ENCODE data around the gene RTN4IP1.
"Not testable (repeated sequence)": the region's sequence is repeated elsewhere in the genome, so short reads cannot be mapped to it uniquely, and the experiment has no call there.

RTN4IP1 gene

GRCh38 chr6:106591111-106591825 lies 38.0 kb downstream of the RTN4IP1 start:
- DNase-seq (ENCODE audit: insufficient read length, low spot score): no peak
- FAIRE-seq: no peak
- no peak for TF ChIP-seq POU2F2 (IDR thresholded peaks at IDR 0.05; ENCODE audit: low read depth, low read length)
- no peak for TF ChIP-seq POLR2AphosphoS5 (IDR thresholded peaks at IDR 0.05; ENCODE audit: low read depth, low read length)
- TF ChIP-seq SPI1 (IDR thresholded peaks at IDR 0.05; ENCODE audit: low read depth, low read length): no peak
- TF ChIP-seq TAF1 (IDR thresholded peaks at IDR 0.05; ENCODE audit: low read depth, low read length): no peak
- TF ChIP-seq POLR2A (IDR thresholded peaks at IDR 0.05; ENCODE audit: low read depth, low read length): no peak
- TF ChIP-seq PAX5 (IDR thresholded peaks at IDR 0.05; ENCODE audit: insufficient read depth, low read length, severe bottlenecking): no peak

DNA sequence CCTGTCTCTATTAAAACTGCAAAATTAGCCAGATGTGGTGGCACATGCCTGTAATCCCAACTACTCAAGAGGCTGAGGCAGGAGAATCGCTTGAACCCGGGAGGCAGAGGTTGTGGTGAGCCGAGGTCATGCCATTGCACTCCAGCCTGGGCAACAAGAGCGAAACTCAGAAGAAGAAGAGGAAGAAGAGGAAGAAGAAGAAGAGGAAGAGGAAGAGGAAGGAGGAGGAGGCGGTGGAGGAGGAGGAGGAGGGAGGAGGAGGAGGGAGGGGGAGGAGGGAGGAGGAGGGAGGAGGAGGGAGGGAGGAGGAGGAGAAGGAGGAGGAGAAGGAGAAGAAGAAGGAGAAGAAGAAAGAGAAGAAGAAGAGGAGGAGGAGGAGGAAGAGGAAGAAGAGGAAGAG lies 40.4 kb downstream of the RTN4IP1 start:
- FAIRE-seq: not testable (repeated sequence)

GRCh38 chr6:106586815-106587415 lies 42.4 kb downstream of the RTN4IP1 start:
- FAIRE-seq: no peak
- no peak for DNase-seq (ENCODE audit: insufficient read length, low spot score)
- TF ChIP-seq POLR2A (IDR thresholded peaks at IDR 0.05; ENCODE audit: low read depth, low read length) (no peak), POU2F2 (IDR thresholded peaks at IDR 0.05; ENCODE audit: low read depth, low read length) (no peak)

More for the DNA sequence above, 40.4 kb downstream of the RTN4IP1 start:
- not testable (repeated sequence) for DNase-seq (ENCODE audit: insufficient read length, low spot score)

DNA sequence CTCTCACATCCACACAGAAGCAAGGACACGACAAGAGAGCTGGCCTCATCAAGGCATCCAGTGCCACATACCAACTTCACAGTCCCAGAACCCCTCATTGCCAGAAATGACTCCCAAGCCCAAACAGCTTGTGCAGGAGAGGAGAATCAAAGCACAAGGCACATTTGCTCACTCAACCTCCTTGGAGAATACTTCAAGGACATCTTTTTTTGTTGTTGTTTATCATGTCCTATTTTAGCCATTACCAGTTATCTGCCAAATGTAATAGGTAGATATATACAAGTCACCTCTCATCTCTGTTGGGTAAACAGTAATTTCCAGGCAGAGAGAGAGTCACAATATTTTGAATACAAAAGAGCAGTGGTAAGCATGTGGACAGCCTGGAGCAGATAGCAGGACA lies 47.8 kb downstream of the RTN4IP1 start:
- no peak for DNase-seq (ENCODE audit: insufficient read length, low spot score)
- TF ChIP-seq POLR2AphosphoS5 (IDR thresholded peaks at IDR 0.05; ENCODE audit: low read depth, low read length) (no peak), POLR2A (IDR thresholded peaks at IDR 0.05; ENCODE audit: low read depth, low read length) (no peak), SPI1 (IDR thresholded peaks at IDR 0.05; ENCODE audit: low read depth, low read length) (no peak)
- FAIRE-seq: no peak

DNA sequence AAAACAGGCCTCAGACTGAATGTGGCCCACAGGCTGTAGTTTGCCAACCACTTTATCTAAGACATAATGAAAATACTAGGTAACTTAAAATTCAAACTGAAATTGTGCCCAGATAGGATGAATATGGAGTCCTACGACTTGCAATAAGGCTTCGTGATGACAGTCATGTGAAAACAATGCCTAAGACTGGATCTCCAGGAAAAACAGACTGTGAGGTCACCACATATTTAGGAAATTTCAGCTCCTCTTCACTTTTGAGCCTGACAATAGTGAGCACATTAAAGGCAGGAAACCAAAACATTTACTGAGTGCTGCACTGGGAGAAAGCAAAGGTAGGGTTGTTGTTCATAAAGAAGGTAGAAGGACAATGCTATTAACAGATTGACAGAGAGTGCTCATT lies 50.0 kb downstream of the RTN4IP1 start:
- no peak for TF ChIP-seq POU2F2 (IDR thresholded peaks at IDR 0.05; ENCODE audit: low read depth, low read length)
- TF ChIP-seq POLR2AphosphoS5 (IDR thresholded peaks at IDR 0.05; ENCODE audit: low read depth, low read length): no peak
- no peak for TF ChIP-seq PAX5 (IDR thresholded peaks at IDR 0.05; ENCODE audit: insufficient read depth, low read length, severe bottlenecking)
- no peak for TF ChIP-seq TAF1 (IDR thresholded peaks at IDR 0.05; ENCODE audit: low read depth, low read length)
- no peak for TF ChIP-seq POLR2A (IDR thresholded peaks at IDR 0.05; ENCODE audit: low read depth, low read length)
- TF ChIP-seq SPI1 (IDR thresholded peaks at IDR 0.05; ENCODE audit: low read depth, low read length): no peak
- FAIRE-seq: no peak

GRCh38 chr6:106574741-106575458 lies 54.4 kb downstream of the RTN4IP1 start:
- no peak for FAIRE-seq
- no peak for TF ChIP-seq POLR2A (IDR thresholded peaks at IDR 0.05; ENCODE audit: low read depth, low read length)
- TF ChIP-seq POLR2AphosphoS5 (IDR thresholded peaks at IDR 0.05; ENCODE audit: low read depth, low read length): no peak
- no peak for TF ChIP-seq SPI1 (IDR thresholded peaks at IDR 0.05; ENCODE audit: low read depth, low read length)
- no peak for TF ChIP-seq TAF1 (IDR thresholded peaks at IDR 0.05; ENCODE audit: low read depth, low read length)
- no peak for TF ChIP-seq PAX5 (IDR thresholded peaks at IDR 0.05; ENCODE audit: insufficient read depth, low read length, severe bottlenecking)
- no peak for TF ChIP-seq POU2F2 (IDR thresholded peaks at IDR 0.05; ENCODE audit: low read depth, low read length)
- DNase-seq (ENCODE audit: insufficient read length, low spot score): no peak

More for the DNA sequence above, 50.0 kb downstream of the RTN4IP1 start:
- no peak for DNase-seq (ENCODE audit: insufficient read length, low spot score)

DNA sequence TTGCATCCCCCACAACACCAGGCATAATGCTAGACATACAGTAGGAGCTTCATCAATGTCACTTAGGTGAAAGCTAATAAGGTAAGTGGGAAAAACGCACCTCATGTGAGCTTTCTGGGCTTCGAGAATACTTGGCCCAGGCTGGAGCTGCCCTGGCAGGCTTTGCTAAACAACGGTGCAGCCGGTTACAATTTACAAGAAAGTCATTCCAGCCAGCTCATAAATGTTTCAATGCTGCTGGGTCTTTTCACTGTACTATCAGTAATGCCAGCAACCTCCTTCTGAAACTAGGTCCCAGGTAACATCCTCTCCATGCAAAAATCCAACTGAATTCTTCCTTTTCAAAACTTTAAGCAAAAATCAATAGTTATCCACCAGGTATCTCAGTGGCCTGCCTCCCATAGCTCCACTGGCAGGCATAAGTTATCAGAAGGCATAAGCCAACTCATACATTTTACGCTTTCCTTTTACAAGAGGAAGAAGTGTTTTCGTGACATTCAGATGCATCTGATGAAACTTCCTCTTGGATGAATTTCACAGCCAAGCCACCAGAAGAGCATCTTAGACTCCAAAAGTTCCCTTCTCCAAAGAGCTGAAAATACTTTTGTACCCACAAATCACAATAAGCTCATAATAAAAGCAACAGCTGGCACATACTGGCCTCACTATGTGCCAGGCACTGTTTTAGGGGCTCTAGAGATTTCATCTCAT lies 56.3 kb downstream of the RTN4IP1 start:
- FAIRE-seq (no peak), DNase-seq (ENCODE audit: insufficient read length, low spot score) (no peak)
- TF ChIP-seq POLR2AphosphoS5 (IDR thresholded peaks at IDR 0.05; ENCODE audit: low read depth, low read length) (no peak), TAF1 (IDR thresholded peaks at IDR 0.05; ENCODE audit: low read depth, low read length) (no peak), POLR2A (IDR thresholded peaks at IDR 0.05; ENCODE audit: low read depth, low read length) (no peak), POU2F2 (IDR thresholded peaks at IDR 0.05; ENCODE audit: low read depth, low read length) (no peak), SPI1 (IDR thresholded peaks at IDR 0.05; ENCODE audit: low read depth, low read length) (no peak), PAX5 (IDR thresholded peaks at IDR 0.05; ENCODE audit: insufficient read depth, low read length, severe bottlenecking) (no peak)

GRCh38 chr6:106572436-106572835 lies 56.9 kb downstream of the RTN4IP1 start:
- TF ChIP-seq PAX5 (IDR thresholded peaks at IDR 0.05; ENCODE audit: insufficient read depth, low read length, severe bottlenecking) (no peak), POU2F2 (IDR thresholded peaks at IDR 0.05; ENCODE audit: low read depth, low read length) (no peak), TAF1 (IDR thresholded peaks at IDR 0.05; ENCODE audit: low read depth, low read length) (no peak), POLR2AphosphoS5 (IDR thresholded peaks at IDR 0.05; ENCODE audit: low read depth, low read length) (no peak), POLR2A (IDR thresholded peaks at IDR 0.05; ENCODE audit: low read depth, low read length) (no peak), SPI1 (IDR thresholded peaks at IDR 0.05; ENCODE audit: low read depth, low read length) (no peak)
- FAIRE-seq: no peak
- no peak for DNase-seq (ENCODE audit: insufficient read length, low spot score)

DNA sequence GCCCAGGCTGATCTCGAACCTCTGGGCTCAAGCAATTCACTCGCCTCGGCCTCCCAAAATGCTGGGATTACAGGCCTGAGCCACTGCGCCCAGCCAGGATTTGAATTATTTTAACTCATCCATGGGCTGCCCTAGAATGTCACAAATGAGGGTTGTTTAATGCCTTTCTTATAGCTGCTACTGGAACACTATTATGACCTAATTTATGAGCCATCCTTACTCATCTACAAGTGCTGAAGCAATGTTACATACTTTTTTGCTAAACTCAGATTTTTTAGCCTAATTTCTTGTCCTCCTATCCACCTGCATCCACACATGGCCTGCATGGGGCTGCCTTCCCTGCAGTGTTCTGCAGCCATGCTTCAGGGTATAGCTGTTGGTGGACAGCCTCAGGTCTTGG lies 59.9 kb downstream of the RTN4IP1 start:
- DNase-seq (ENCODE audit: insufficient read length, low spot score) (no peak), FAIRE-seq (no peak)
- TF ChIP-seq POU2F2 (IDR thresholded peaks at IDR 0.05; ENCODE audit: low read depth, low read length): no peak
- TF ChIP-seq PAX5 (IDR thresholded peaks at IDR 0.05; ENCODE audit: insufficient read depth, low read length, severe bottlenecking): no peak
- TF ChIP-seq TAF1 (IDR thresholded peaks at IDR 0.05; ENCODE audit: low read depth, low read length): no peak
- TF ChIP-seq POLR2A (IDR thresholded peaks at IDR 0.05; ENCODE audit: low read depth, low read length): no peak
- no peak for TF ChIP-seq SPI1 (IDR thresholded peaks at IDR 0.05; ENCODE audit: low read depth, low read length)
- TF ChIP-seq POLR2AphosphoS5 (IDR thresholded peaks at IDR 0.05; ENCODE audit: low read depth, low read length): no peak

Measured in GM12891 (cell line).